ENCODE data around the gene PADI6. TPM values are rescaled to one million over a fixed set of nuclear protein-coding genes. Genes with fewer than 3 reads are reported as not detected.

Gene PADI6
- total RNA-seq, 8 experiments from 2014 or later, result 0.09 TPM; not detected in 7

DNA sequence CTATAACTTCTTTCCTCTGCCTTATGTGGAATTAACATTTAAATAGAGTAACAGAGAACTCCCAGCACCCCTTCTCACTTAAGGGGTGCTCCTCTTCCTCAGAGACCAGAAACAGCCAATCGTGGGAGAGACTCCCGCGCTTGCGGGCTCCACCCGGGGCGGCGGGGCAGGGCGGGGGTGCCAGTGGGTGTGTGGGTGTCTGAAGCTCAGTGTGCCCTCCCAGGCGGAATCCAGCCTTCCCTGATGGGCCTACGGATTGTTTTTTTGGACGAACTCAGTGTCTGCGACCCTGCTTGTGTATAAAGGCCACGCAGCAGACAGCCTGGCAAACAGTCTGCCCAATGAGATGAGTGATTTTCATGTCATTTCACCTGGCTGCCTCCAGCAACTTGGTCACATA is 61.3 kb downstream of the PADI6 start:
- in situ Hi-C loops (cut with MboI; ENCODE audit: low pct_unique_long_range_greater_than_20kb in 2 of 9, low sequenced_read_pairs in 9 of 9, unreplicated experiment in 9 of 9), result no loop called here
- H3K27ac ChIP-seq, result no peak overlapping the region
- H3K4me3 ChIP-seq, result no peak overlapping the region

DNA sequence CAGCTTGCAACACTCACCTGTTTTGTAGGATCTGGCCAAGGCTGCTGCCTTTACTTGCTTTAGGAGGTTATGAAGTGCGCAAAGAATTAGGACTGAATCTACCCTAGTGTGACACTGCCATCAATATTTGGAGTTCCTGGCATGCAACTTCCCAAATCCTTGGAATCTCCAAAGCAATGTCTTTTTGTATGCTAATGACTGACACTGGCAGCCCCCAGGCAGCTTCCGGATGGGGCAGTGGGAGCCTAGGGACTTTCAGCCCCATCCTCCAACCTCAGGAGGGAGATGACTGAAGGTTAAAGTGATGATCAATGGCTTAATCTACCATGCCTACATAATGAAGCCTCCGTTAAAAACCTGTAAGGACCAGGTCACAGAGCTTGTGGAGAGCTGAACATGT is 62.0 kb downstream of the PADI6 start:
- in situ Hi-C loops (cut with MboI; ENCODE audit: low pct_unique_long_range_greater_than_20kb in 2 of 9, low sequenced_read_pairs in 9 of 9, unreplicated experiment in 9 of 9), result no loop called here
- Histone ChIP-seq H3K27ac (no peak overlapping the region), H3K4me1 (replicated peaks in 1 of 2) (peaks cover 12 to 27% of the 10 kb centered on the region in 2 donors), H3K4me3 (no peak overlapping the region)
- WGBS, 10 experiments, result 40 to 60% (median 58%) methylated on average over 1 to 3 of the region's 3 CpGs; no CpG with 5 or more reads in 4 of the 10 experiments
- ATAC-seq (replicated peaks in 6 of 8), result no peak

More for the DNA sequence above, 61.3 kb downstream of the PADI6 start:
- ATAC-seq (replicated peaks in 6 of 8), result no peak
- peaks cover 12 to 27% of the 10 kb centered on the region in 2 donors for H3K4me1 ChIP-seq (replicated peaks in 1 of 2)
- WGBS, 10 experiments, result 62 to 100% (median 100%) methylated on average over 2 to 5 of the region's 13 CpGs; no CpG with 5 or more reads in 5 of the 10 experiments

DNA sequence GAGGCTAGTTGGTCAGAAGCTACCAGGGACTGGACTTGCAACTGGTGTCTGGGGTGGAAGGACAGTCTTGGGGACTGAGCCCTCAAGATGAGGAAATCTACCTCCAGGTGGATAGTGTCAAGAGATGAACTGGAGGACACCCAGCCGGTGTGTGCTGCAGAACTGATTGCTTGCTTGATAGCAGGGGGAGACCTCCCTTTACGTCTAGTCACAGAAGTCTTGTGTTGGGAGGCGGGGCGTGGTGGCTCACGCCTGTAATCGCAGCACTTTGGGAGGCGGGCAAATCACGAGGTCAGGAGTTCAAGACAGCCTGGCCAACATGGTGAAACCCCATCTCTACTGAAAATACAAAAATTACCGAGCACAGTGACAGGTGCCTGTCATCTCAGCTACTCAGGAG is 62.6 kb downstream of the PADI6 start:
- WGBS, 10 experiments, result 20 to 100% (median 80%) methylated on average over 1 to 7 of the region's 9 CpGs; no CpG with 5 or more reads in 3 of the 10 experiments
- in situ Hi-C loops (cut with MboI; ENCODE audit: low pct_unique_long_range_greater_than_20kb in 2 of 9, low sequenced_read_pairs in 9 of 9, unreplicated experiment in 9 of 9), result no loop called here
- Histone ChIP-seq H3K4me1 (replicated peaks in 1 of 2) (peaks cover 12 to 27% of the 10 kb centered on the region in 2 donors), H3K4me3 (no peak overlapping the region), H3K27ac (no peak overlapping the region)
- ATAC-seq (replicated peaks in 6 of 8), result no peak

DNA sequence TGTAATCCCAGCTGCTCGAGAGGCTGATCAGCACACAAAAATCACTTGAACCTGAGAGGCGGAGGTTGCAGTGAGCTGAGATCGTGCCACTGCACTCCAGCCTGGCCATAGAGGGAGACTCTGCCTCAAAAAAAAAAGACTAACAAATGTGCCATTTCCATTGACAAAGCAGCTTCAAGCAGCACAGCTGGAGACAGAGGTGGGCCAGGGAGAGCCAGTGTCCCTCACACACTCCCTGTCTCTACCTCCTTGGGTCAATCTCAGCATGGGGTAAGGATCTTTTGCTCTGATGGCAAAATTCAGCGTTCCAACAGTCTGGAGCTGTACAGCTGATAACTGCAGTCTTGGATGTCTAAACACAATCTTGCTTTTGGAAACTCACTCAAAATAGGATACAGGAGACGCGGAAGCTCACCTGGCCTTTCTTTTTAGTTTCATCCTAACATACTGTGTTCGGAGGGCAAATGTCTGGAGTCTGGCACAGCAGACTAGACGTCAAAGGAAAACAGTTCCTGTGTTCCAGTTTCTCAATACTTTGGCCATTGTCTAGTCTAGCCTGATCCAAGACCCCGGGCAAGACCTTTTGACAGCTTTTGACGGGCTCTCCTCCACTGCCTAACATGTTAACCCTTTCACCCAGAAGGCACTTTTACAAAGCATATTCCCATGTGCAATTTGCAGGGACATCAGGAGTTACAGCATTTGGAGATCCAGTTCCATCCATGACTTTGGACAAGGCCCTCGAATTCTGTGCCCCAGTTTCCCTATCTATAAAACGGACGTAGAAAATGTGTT is 64.6 kb downstream of the PADI6 start:
- no peak for ATAC-seq (replicated peaks in 6 of 8)
- Histone ChIP-seq H3K27ac (no peak overlapping the region), H3K4me1 (replicated peaks in 1 of 2) (peaks cover 29 to 43% of the 10 kb centered on the region in 2 donors), H3K4me3 (peak overlapping the region; percentile 69 to 90 (median 80))
- WGBS, 10 experiments, result 7 to 82% (median 48%) methylated on average over 3 to 13 of the region's 13 CpGs; no CpG with 5 or more reads in 1 of the 10 experiments
- in situ Hi-C loops (cut with MboI; ENCODE audit: low pct_unique_long_range_greater_than_20kb in 2 of 9, low sequenced_read_pairs in 9 of 9, unreplicated experiment in 9 of 9), result no loop called here

DNA sequence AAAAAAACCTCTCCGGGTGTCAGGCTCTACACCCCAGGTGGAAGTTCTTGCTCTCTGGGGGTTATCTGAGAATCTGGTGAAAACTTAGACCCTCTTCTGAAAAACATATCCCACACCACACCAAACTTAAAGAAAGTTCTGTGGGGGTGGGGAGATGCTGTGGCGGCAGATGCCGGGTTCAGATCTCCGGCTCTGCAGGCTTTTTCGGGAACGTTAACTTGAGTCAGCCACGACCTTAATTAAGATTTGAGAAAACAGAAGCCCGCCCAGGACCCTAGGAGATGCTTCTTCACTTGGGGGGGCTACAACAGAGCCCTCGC is 65.2 kb downstream of the PADI6 start:
- ATAC-seq (replicated peaks in 6 of 8), result no peak
- Histone ChIP-seq H3K27ac (peak overlapping the region; percentile 20 to 80), H3K4me3 (peak overlapping the region; percentile 69 to 90 (median 80)), H3K4me1 (replicated peaks in 1 of 2) (peaks cover 35 to 46% of the 10 kb centered on the region in 2 donors)
- WGBS, 10 experiments, result 0 to 9% (median 0%) methylated on average over 1 to 8 of the region's 9 CpGs; no CpG with 5 or more reads in 4 of the 10 experiments
- in situ Hi-C loops (cut with MboI; ENCODE audit: low pct_unique_long_range_greater_than_20kb in 2 of 9, low sequenced_read_pairs in 9 of 9, unreplicated experiment in 9 of 9), result no loop called here

DNA sequence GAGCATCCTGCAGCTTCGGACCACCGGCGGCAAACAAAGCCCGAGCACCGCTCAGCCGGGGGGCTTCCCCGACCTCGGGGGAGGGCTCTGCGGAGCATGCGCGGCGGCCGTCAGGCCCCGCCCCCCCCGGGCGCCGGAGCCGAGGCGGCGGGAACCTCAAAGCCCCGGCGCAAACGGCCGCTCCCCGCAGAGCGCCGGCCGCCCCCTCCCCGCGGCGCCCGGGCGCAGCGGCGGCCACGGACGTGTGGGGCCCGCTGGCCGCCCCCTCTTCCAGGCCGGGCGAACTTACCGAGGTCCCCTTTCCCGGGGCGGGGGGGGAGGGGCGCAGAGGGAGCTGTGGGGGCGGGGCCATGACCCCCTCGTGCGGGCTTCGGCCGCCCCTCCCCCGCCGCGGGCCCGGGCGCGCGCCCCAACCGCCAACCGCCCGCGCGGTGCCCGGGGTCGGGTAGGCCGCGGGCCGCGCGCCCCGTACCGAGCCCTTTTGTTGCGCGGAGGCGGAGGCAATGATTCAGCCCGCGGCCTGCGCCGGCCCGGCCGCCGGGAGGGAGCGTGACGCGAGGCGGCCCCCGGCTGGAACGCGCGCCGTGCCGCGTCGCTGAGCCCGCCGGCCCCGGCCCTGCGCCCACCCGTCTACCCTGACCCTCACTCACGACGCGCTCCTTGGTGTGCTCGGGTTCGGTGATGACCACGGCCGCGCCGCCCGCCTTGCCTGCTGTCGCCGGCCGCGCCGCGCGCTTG is 65.8 kb downstream of the PADI6 start:
- WGBS, 10 experiments, result 0% methylated on average over 7 of the region's 115 CpGs; no CpG with 5 or more reads in 9 of the 10 experiments
- peaks cover 35 to 46% of the 10 kb centered on the region in 2 donors for H3K4me1 ChIP-seq (replicated peaks in 1 of 2)
- peak overlapping the region; percentile 69 to 90 (median 80) for H3K4me3 ChIP-seq
- ATAC-seq (replicated peaks in 6 of 8), result peak; percentile 5 to 37 (median 15)
- in situ Hi-C loops (cut with MboI; ENCODE audit: low pct_unique_long_range_greater_than_20kb in 2 of 9, low sequenced_read_pairs in 9 of 9, unreplicated experiment in 9 of 9), result no loop called here
- H3K27ac ChIP-seq, result peak overlapping the region; percentile 70 to 80

GRCh38 chr1:17438318-17439249 is 66.6 kb downstream of the PADI6 start:
- H3K27ac ChIP-seq, result peak overlapping the region; percentile 70 to 80
- ATAC-seq (replicated peaks in 6 of 8), result peak in 7 of 8 experiments; percentile 2 to 51 (median 3)
- peaks cover 35 to 46% of the 10 kb centered on the region in 2 donors for H3K4me1 ChIP-seq (replicated peaks in 1 of 2)
- 0 to 16% (median 0%) methylated on average over 3 to 19 of the region's 78 CpGs; no CpG with 5 or more reads in 2 of the 10 experiments for WGBS, 10 experiments
- H3K4me3 ChIP-seq, result peak overlapping the region; percentile 69 to 90 (median 80)
- in situ Hi-C loops (cut with MboI; ENCODE audit: low pct_unique_long_range_greater_than_20kb in 2 of 9, low sequenced_read_pairs in 9 of 9, unreplicated experiment in 9 of 9), result no loop called here

- in situ Hi-C loops (cut with MboI; ENCODE audit: low pct_unique_long_range_greater_than_20kb in 2 of 9, low sequenced_read_pairs in 9 of 9, unreplicated experiment in 9 of 9), result no loop called here
- H3K27ac ChIP-seq, result peak within 1 kb of the TSS; percentile 70 to 80
- peaks cover 31 to 40% of the 10 kb centered on the region in 2 donors for H3K4me1 ChIP-seq (replicated peaks in 1 of 2)
- WGBS, 10 experiments, result 0 to 13% (median 2%) methylated on average over 3 to 32 of the region's 75 CpGs
- ATAC-seq (replicated peaks in 6 of 8), result peak; percentile 47 to 89 (median 85)
- H3K4me3 ChIP-seq, result peak within 1 kb of the TSS; percentile 69 to 90 (median 80)
Observed at GRCh38 chr1:17439250-17440073, 67.5 kb downstream of the PADI6 start, which contains the start of gene RCC2. Gene RCC2 (minus strand): TSS chr1:17439677. CDS start chr1:17438514, 1,163 bp downstream.

GRCh38 chr1:17440074-17440826 is 68.3 kb downstream of the PADI6 start:
- H3K27ac ChIP-seq, result peak overlapping the region; percentile 20 to 30
- no peak for ATAC-seq (replicated peaks in 6 of 8)
- peak overlapping the region; percentile 69 to 90 (median 80) for H3K4me3 ChIP-seq
- in situ Hi-C loops (cut with MboI; ENCODE audit: low pct_unique_long_range_greater_than_20kb in 2 of 9, low sequenced_read_pairs in 9 of 9, unreplicated experiment in 9 of 9), result no loop called here
- H3K4me1 ChIP-seq (replicated peaks in 1 of 2), result peaks cover 30 to 36% of the 10 kb centered on the region in 2 donors
- WGBS, 10 experiments, result 0 to 63% (median 44%) methylated on average over 2 to 17 of the region's 18 CpGs

DNA sequence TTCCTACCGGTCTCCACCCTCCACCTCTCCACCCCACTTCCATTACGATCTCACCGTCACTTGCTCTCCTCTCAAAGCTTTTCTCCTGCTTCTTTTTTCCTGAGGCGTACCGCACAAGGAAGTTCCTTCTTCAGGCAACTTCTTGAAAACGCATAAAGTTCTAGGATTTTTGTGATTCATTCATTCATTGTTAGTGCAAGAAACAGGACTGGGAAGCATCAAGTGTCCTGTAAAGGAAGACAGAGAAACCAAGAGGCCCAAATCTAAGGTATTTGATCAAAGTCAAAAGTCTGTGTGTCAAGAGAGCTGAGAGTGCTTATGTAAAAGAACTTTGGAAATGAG is 68.8 kb downstream of the PADI6 start:
- no peak for ATAC-seq (replicated peaks in 6 of 8)
- H3K4me3 ChIP-seq, result peak overlapping the region in 3 of 5 donors; percentile 73 to 90 (median 80)
- H3K27ac ChIP-seq, result peak overlapping the region; percentile 6 to 84
- in situ Hi-C loops (cut with MboI; ENCODE audit: low pct_unique_long_range_greater_than_20kb in 2 of 9, low sequenced_read_pairs in 9 of 9, unreplicated experiment in 9 of 9), result no loop called here
- WGBS, 10 experiments, result 46 to 96% (median 59%) methylated on average over 3 to 6 of the region's 6 CpGs; no CpG with 5 or more reads in 2 of the 10 experiments
- H3K4me1 ChIP-seq (replicated peaks in 1 of 2), result peaks cover 30 to 32% of the 10 kb centered on the region in 2 donors

DNA sequence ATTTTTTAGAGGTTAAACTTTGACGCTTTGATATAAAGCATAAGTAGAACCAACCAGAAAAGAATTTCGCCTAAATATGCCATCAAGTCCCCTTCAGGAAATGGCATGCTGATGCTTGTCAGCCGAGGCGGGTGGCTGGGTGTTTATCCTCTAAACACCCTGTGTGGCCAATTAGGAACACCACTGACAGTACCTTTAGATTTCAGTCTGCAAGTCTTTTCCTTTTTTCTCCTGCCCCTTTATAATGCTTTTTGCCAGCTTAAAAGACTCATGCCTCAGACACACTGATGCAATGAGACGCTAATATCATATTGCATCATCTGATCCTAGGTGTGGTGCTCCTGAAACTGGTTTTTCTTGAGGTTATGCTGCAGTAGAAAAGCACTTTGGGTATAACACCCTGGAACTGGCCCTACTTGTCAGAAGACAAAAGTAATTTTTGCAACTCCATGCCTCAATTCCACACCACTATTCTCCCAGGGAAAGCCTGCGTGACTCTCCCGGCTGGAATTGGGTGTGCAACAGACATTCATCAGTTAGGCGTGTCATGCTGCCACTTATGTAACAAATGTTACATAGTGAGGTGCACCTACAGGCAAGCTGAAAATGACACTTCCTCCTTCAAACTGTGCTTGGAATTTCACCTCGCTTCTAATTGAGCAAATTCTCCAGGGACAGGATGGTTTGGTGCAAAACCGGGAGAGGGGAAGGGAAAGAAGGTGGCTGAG is 69.4 kb downstream of the PADI6 start:
- ATAC-seq (replicated peaks in 6 of 8), result peak in 5 of 8 experiments; percentile 1 to 21 (median 6)
- 17 to 72% (median 37%) methylated on average over 3 to 9 of the region's 10 CpGs; no CpG with 5 or more reads in 1 of the 10 experiments for WGBS, 10 experiments
- peak overlapping the region in 3 of 5 donors; percentile 1 to 90 (median 80) for H3K4me3 ChIP-seq

More for the DNA sequence above, 69.4 kb downstream of the PADI6 start:
- Histone ChIP-seq H3K27ac (peak overlapping the region; percentile 56 to 84), H3K4me1 (replicated peaks in 1 of 2) (peaks cover 29 to 30% of the 10 kb centered on the region in 2 donors)
- in situ Hi-C loops (cut with MboI; ENCODE audit: low pct_unique_long_range_greater_than_20kb in 2 of 9, low sequenced_read_pairs in 9 of 9, unreplicated experiment in 9 of 9), result no loop called here
